SU-DHL-6 (cell line): ENCODE measurements around the gene DHRS7B.

Experiments
- H2AFZ ChIP-seq: fragments of 200-600 bp; sonication (generic); 2 replicates; pipeline ENCODE4 v1.6.1; 2014; ENCODE audit warnings: low read depth, mild to moderate bottlenecking, moderate library complexity, mixed read lengths, antibody characterized with exemption, low read length; ENCODE audit not compliant: severe bottlenecking
- H3F3A ChIP-seq: fragments of 200-600 bp; shearing (Covaris generic); 2 replicates; pipeline ENCODE4 v1.6.0; 2016; ENCODE audit warnings: antibody characterized with exemption, mild to moderate bottlenecking; ENCODE audit not compliant: insufficient read depth
- H3K27ac ChIP-seq: fragments of 200-600 bp; sonication (generic); 2 replicates; pipeline ENCODE4 v1.5.1; 2016; ENCODE audit warnings: low read depth, mild to moderate bottlenecking, low read length, moderate library complexity, mixed read lengths
- H3K27me3 ChIP-seq: fragments of 200-600 bp; sonication (generic), shearing (Covaris generic); 2 replicates; pipeline ENCODE4 v1.6.0; 2014; ENCODE audit warnings: mild to moderate bottlenecking, low read length
- H3K36me3 ChIP-seq: fragments of 200-600 bp; sonication (generic); 2 replicates; pipeline ENCODE4 v1.6.1; 2014; ENCODE audit warnings: mild to moderate bottlenecking, low read length, mixed read lengths
- H3K4me2 ChIP-seq: fragments of 300-600, 200-600 bp; shearing (Covaris generic), sonication (generic); 2 replicates; pipeline ENCODE4 v1.6.0; 2014; ENCODE audit warnings: low read length, low read depth, mild to moderate bottlenecking; ENCODE audit not compliant: poor library complexity, severe bottlenecking
- H3K4me3 ChIP-seq: fragments of 200-600 bp; sonication (generic); 2 replicates; pipeline ENCODE4 v1.5.1; 2014; ENCODE audit warnings: antibody characterized with exemption, low read length, mild to moderate bottlenecking, mixed read lengths; ENCODE audit not compliant: insufficient read depth, poor library complexity, severe bottlenecking
- H3K79me2 ChIP-seq: fragments of 200-600 bp; sonication (generic); 2 replicates; pipeline ENCODE4 v1.6.1; 2014; ENCODE audit warnings: mild to moderate bottlenecking, low read length, moderate library complexity; ENCODE audit not compliant: insufficient read depth
- H3K9ac ChIP-seq: fragments of 200-600 bp; sonication (generic); 2 replicates; pipeline ENCODE4 v1.7.0; 2014; ENCODE audit warnings: mild to moderate bottlenecking, low read length
- H3K9me2 ChIP-seq: fragments of 200-600 bp; sonication (generic); replicated peaks from 2 replicates; pipeline ENCODE4 v1.6.1; 2014; ENCODE audit warnings: low read length; ENCODE audit not compliant: insufficient read depth
- H3K9me3 ChIP-seq: fragments of 200-600 bp; sonication (generic); 2 replicates; pipeline ENCODE4 v1.6.1; 2014; ENCODE audit warnings: low read length, mixed read lengths; ENCODE audit not compliant: insufficient read depth
- H4K20me1 ChIP-seq: fragments of 200-600 bp; sonication (generic); 2 replicates; pipeline ENCODE4 v1.6.1; 2014; ENCODE audit warnings: low read depth, mild to moderate bottlenecking, antibody characterized with exemption, low read length, moderate library complexity, mixed read lengths
- EZH2phosphoT487 ChIP-seq: fragments of 200-600 bp; sonication (generic), shearing (Covaris generic); conservative IDR thresholded peaks from 2 replicates; pipeline ENCODE4 v1.6.1; 2018; ENCODE audit warnings: mild to moderate bottlenecking, antibody characterized with exemption, low read length, moderate library complexity, mixed read lengths
- TF ChIP-seq, protein P1 (sequence below): fragments of 200-600 bp; sonication (generic); IDR thresholded peaks from one replicate; pipeline ENCODE4 v1.5.1; 2017; ENCODE audit warnings: antibody characterized with exemption, mild to moderate bottlenecking, low read length, moderate library complexity; ENCODE audit not compliant: insufficient read depth, poor library complexity, severe bottlenecking

The DHRS7B gene

DNA sequence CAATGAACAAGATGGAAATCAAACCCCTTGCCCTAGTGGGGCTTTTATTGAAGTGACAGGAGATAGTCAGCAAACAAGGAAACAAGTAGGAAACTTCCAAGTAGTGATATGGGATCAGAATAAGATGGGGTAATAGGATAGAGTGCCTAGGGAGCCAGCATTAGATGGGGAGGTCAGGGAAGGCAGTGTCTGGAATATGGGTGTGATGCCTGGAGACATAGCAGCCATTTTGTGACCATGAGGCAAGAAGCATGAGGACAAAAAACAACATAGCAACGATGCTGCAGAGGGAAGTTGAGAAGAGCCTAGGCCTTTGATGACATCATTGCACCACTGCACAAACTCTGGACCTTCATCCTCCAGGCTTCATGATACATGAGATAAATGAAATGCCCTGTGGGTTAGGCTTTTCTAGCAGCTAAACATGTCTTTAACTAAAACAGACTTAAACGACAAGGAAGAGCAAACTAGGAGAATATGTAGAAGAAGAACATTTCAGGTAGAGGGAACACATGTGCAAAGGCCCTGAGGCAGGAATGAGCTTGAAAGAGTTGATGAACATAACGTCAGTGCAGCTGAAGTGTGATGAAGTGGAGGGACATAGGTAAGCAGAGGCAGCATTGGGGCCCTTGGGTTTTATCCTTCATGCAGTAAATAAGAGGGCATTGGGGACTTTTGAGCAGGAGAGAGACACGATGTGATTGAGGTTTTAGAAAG is 105.4 kb downstream of the DHRS7B start:
- no peak overlapping the region for H3K4me3 ChIP-seq
- H3K9me3 ChIP-seq, result no peaks in the 10 kb centered on the region
- no peak overlapping the region for H3K9ac ChIP-seq
- no peak overlapping the region for H2AFZ ChIP-seq
- H3K9me2 ChIP-seq, result no peaks in the 10 kb centered on the region
- H3K27me3 ChIP-seq, result no peaks in the 10 kb centered on the region
- no peak overlapping the region for H3K27ac ChIP-seq
- H3K4me2 ChIP-seq, result no peak overlapping the region
- TF ChIP-seq EZH2phosphoT487, result no peak
- TF ChIP-seq, protein P1, sequence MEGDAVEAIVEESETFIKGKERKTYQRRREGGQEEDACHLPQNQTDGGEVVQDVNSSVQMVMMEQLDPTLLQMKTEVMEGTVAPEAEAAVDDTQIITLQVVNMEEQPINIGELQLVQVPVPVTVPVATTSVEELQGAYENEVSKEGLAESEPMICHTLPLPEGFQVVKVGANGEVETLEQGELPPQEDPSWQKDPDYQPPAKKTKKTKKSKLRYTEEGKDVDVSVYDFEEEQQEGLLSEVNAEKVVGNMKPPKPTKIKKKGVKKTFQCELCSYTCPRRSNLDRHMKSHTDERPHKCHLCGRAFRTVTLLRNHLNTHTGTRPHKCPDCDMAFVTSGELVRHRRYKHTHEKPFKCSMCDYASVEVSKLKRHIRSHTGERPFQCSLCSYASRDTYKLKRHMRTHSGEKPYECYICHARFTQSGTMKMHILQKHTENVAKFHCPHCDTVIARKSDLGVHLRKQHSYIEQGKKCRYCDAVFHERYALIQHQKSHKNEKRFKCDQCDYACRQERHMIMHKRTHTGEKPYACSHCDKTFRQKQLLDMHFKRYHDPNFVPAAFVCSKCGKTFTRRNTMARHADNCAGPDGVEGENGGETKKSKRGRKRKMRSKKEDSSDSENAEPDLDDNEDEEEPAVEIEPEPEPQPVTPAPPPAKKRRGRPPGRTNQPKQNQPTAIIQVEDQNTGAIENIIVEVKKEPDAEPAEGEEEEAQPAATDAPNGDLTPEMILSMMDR, result no peak
- no peaks in the 10 kb centered on the region for H3K79me2 ChIP-seq
- no peaks in the 10 kb centered on the region for H3F3A ChIP-seq
- H3K36me3 ChIP-seq, result no peaks in the 10 kb centered on the region
- H4K20me1 ChIP-seq, result no peaks in the 10 kb centered on the region

DNA sequence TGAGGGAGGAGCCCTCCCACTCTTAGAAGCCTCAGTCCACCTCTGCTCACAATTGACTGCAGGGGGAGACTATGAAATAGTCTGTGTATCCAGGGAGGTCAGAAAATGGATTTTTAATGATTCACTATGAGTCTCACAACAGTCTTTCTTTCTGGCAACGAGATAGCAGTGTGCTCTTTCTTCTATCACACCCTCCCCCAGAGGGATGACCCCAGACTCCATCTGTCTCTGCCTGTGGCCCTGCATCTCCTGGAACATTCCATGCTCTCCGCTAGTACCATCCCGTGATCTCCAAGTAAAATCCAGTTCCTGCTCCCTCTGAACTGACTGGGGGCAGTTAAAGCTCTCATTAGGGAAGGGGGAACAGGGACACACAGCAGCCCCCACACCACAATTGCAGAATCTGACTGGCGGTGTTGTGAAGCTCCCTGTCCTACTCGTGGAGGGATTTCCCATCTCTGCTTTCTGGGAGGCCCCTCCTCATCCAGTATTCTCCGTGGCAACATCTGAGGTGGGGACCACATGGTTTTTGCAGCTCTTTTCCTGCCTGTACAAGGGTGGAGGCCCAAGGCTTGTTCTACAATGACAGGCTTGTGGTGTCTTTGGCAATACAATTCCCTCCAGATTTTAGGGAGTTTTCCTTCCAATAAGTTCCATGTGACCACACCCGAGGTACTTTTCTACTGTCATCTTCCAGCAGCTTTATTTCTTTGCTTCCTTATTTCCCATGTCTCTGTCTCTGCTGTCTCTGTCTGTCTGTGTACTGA is 107.0 kb downstream of the DHRS7B start:
- TF ChIP-seq, protein P1, result no peak
- TF ChIP-seq EZH2phosphoT487, result no peak

DNA sequence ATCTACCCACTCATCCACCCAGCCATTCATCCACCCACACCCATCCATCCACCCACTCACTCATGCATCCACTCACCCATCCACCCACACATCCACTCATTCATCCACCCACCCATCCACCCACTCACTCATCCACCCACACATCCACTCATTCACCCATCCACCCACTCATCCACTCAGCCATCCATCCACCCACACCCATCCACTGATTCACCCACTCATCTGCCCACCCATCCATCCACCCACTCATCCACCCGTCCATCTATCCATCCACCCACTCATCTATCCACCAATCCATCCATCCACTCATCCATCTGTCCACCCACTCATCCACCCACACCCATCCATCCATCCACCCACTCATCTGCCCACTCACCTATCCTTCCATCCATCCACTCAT is 109.2 kb downstream of the DHRS7B start:
- no peak overlapping the region for H3K4me3 ChIP-seq
- no peak overlapping the region for H2AFZ ChIP-seq
- no peak overlapping the region for H3K27ac ChIP-seq
- H3K9ac ChIP-seq, result no peak overlapping the region
- H3K4me2 ChIP-seq, result no peak overlapping the region
- H3K9me2 ChIP-seq, result no peaks in the 10 kb centered on the region
- no peak for TF ChIP-seq EZH2phosphoT487
- TF ChIP-seq, protein P1, result no peak
- H3K9me3 ChIP-seq, result no peaks in the 10 kb centered on the region
- H4K20me1 ChIP-seq, result no peaks in the 10 kb centered on the region
- H3K27me3 ChIP-seq, result no peaks in the 10 kb centered on the region
- H3K79me2 ChIP-seq, result no peaks in the 10 kb centered on the region
- no peaks in the 10 kb centered on the region for H3F3A ChIP-seq
- no peaks in the 10 kb centered on the region for H3K36me3 ChIP-seq

More for the DNA sequence above, 107.0 kb downstream of the DHRS7B start:
- no peaks in the 10 kb centered on the region for H3K9me2 ChIP-seq
- H3K4me2 ChIP-seq, result no peak overlapping the region
- no peaks in the 10 kb centered on the region for H3K27me3 ChIP-seq
- H3F3A ChIP-seq, result no peaks in the 10 kb centered on the region
- no peak overlapping the region for H3K9ac ChIP-seq
- no peak overlapping the region for H2AFZ ChIP-seq
- H3K27ac ChIP-seq, result no peak overlapping the region
- no peak overlapping the region for H3K4me3 ChIP-seq
- H3K36me3 ChIP-seq, result no peaks in the 10 kb centered on the region
- H4K20me1 ChIP-seq, result no peaks in the 10 kb centered on the region
- no peaks in the 10 kb centered on the region for H3K9me3 ChIP-seq
- H3K79me2 ChIP-seq, result no peaks in the 10 kb centered on the region
